GM10266 (cell line): ENCODE data around the gene CHCHD1.
A peak's percentile ranks its signal among the peaks of the same experiment; 100 is the strongest.

Experiments
- DNase-seq: peaks from one replicate; pipeline ENCODE4 v3.0.0; 2012; ENCODE audit errors: extremely low spot score
- CTCF ChIP-seq: IDR thresholded peaks from 2 replicates; pipeline ENCODE4 v1.5.1; 2012; ENCODE audit warnings: mild to moderate bottlenecking, low read depth; ENCODE audit not compliant: control insufficient read depth, insufficient read depth; ENCODE audit errors: missing control alignments

Gene CHCHD1

GRCh38 chr10:73758704-73759511 is 22.9 kb upstream of the CHCHD1 start:
- TF ChIP-seq CTCF = no peak
- no peak for DNase-seq

GRCh38 chr10:73759512-73760115 is 22.2 kb upstream of the CHCHD1 start:
- no peak for TF ChIP-seq CTCF
- DNase-seq = no peak

GRCh38 chr10:73761781-73762180 is 20.1 kb upstream of the CHCHD1 start:
- no peak for DNase-seq

GRCh38 chr10:73762915-73763314 is 18.9 kb upstream of the CHCHD1 start:
- TF ChIP-seq CTCF = no peak
- DNase-seq = no peak

More at GRCh38 chr10:73761781-73762180, 20.1 kb upstream of the CHCHD1 start:
- no peak for TF ChIP-seq CTCF

- TF ChIP-seq CTCF = no peak
- DNase-seq = no peak
Measured at GRCh38 chr10:73763343-73763742, 18.5 kb upstream of the CHCHD1 start.

- DNase-seq = no peak
- TF ChIP-seq CTCF = no peak
Measured at GRCh38 chr10:73765066-73765465, 16.8 kb upstream of the CHCHD1 start.

- TF ChIP-seq CTCF = peak; percentile 44
- DNase-seq = no peak
Measured at GRCh38 chr10:73768881-73769280, 13.0 kb upstream of the CHCHD1 start.
